ENCODE measurements around the gene TECRL.

TECRL gene, protein sequence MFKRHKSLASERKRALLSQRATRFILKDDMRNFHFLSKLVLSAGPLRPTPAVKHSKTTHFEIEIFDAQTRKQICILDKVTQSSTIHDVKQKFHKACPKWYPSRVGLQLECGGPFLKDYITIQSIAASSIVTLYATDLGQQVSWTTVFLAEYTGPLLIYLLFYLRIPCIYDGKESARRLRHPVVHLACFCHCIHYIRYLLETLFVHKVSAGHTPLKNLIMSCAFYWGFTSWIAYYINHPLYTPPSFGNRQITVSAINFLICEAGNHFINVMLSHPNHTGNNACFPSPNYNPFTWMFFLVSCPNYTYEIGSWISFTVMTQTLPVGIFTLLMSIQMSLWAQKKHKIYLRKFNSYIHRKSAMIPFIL

DNA sequence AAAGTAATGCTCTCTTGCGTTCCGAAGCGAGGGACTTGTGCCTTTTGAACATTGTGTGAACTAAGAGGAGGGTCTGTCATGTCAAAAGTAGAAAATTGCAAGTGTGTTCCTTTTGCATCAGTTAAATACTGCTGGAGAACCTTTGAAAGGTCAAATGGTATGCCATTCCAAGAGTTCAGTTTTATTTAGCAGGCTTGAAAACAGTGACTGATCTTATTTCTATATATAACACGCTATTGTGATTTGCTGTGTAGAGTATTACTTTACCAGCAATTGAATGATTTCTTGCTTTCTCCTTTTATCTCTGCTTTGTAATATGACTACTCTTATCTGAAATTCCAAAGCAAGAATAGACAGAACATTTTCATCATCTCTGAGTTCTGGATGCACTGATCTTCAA lies at the start of gene TECRL:
TECRL (minus strand) TSS at position 151 of the 400 bp plus-strand sequence; CDS start at position 52, 99 bp downstream.
- DNase-seq (ENCODE audit: low read depth, low spot score): no peak

DNA sequence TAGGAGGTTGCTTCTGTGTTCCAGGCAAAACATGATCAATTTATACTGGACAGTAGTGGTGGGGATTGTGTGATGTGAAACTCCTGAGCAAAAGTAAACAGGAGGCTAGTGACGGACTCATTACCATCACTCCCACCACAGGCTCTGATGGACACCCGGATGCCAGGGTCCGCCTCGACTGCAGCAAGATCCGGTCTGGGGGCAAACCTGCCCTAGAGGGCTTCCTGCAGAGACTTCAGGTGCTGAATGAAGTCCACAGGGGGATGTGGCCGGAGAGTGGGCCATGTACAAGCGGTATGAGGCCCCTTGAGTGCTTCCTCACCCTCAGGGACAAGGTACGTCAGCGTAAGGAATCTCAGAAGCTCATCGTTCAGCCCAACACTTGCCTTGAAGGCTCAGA lies 23.4 kb upstream of the TECRL start:
- no peak for DNase-seq (ENCODE audit: low read depth, low spot score)

DNA sequence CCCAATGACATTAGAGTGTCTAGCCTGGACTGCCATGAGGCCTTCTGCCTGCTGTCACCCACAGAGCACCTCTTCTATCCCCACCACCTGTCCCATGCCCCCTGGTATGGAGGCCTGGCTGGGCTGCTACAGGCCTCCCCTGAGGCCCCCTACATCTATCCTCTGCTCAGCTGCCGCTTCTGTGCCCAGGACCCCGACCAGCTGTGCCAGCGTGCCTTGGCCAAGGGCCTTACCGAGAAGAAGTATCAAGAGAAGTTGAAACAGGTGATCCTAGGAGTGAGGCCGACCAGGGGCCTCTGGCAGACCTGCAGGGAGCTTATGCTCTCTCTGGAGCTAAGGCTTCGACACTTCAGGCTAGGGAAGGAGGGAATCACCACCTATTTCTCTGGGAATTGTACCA lies 21.7 kb upstream of the TECRL start:
- DNase-seq (ENCODE audit: low read depth, low spot score): no peak

DNA sequence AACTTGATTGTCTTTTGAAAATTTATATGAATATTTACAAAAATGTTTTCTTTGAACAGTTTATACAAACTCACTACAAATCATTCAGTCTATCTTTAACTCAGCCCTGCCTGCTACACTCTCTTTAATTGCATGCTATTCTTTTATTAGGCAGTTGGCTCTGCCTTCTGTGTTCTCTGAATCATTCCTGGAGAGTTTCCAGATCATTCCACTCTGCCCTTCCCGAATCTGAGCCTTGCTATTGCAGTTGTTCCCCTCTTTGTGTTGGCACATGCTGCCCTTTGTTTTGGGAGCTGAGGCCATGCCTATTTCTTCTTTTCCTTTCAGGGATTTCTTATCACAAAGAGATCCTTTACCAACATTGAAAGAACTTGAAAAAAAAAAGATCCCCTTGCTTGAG lies 8.7 kb upstream of the TECRL start:
- no peak for DNase-seq (ENCODE audit: low read depth, low spot score)

DNA sequence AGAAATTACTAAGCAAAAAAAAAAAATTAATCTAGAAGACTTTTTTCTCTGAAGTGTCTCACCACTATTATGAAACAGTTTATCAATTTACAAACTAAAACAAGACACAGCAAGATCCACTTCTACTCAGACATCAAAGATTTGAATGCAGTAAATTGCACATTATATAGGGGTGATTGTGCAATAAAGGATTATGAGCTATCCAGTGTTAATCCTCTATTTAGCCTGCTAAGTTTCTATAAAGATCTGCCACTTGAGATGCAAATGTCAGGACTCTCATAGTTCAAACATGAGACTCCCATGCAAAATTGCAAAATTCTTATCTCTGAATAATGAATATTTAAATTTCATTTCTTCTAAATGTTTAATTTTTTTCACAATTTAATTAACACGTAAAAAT lies 2.2 kb downstream of the TECRL start:
- no peak for DNase-seq (ENCODE audit: low read depth, low spot score)

DNA sequence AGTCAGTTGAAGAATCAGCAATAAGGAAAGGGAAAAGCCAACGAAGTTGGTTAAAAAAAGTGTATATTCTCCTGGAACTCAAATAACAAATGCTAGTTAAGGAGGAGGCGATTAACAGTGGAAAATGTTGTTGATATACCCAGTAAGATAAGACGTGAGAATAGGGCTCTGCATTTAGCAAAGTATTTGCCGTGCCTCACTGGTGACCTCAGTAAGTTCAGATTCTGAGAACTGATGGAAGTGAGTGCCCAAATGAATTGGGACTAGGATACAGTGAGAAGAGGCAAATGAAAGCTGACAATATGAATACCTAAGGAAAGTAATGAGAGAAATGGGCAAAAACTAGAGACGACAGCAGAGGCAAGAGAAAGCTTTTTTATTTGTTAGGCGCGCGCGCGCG lies 3.5 kb downstream of the TECRL start:
- no peak for DNase-seq (ENCODE audit: low read depth, low spot score)

DNA sequence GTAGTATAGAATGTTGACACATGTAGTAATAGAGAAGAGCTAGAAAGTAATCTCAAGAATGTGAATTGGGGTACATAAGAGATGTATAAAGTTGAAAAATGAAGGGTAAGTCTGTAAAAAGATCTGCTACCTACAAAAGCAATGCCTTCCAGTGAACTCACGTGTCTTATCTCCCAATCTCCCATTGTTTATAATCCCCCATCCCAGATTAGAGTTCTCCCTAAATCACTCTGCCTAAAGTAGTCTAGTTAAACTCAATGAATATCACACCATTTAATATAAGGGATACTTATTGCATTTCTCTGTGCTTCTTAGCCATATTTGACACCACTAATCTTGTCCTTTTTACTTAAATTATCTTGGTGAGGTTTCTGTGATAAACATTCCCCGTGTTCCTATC lies 6.6 kb downstream of the TECRL start:
- no peak for DNase-seq (ENCODE audit: low read depth, low spot score)

DNA sequence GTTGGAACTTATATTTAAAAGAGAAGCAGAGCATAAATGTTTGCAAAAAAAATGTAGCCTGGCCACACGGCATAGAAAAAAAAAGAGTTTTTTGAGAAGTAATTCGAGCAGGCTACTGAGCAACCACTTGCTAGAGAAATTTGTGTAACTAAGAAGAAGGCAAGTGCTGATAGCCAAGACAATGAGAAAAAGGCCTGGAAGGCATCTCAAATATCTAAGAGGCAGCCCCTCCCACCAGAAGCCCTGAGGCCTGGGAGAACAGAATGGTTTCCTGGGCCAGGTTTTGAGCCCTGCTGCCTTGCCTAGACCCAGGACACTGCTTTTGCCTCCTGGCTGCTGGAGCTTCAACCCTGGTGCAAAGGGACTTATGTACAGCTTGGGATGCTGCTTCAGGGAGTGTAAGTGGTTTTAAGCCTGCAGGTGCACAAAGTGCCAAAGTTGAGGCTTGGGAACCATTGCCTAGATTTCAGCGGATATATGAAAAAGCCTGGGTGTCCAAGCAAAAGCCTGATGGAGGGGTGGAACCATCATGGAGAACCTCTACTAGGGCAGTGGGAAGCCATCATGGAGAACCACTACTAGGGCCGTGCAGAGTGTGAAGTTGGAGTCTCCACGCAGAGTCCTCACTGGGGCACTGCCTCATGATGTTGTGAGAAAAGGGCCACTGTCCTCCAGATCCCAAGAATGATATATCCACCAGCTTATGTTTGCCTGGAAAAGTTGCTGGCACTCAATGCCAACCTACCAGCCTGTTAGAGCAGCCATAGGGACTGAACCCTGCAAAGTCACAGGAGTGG lies 9.7 kb downstream of the TECRL start:
- no peak for DNase-seq (ENCODE audit: low read depth, low spot score)

DNA sequence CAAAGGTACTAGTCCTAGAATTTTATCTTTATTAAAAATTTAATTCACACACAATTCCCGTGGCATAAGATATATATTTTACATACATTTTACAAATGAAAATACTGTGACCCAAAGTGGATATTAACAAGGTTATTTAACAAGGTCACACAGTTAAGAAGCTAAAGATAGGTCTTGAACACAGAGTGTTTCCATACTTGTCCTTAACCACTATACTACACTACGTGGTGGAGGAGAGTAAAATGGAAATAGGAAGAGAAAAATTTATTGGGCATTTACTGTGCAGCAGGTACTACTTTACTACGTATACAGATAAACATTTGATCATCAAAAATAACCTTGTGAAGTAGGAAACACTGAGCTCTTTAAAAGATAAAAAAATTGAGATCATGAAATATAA lies 14.8 kb downstream of the TECRL start:
- no peak for DNase-seq (ENCODE audit: low read depth, low spot score)

DNA sequence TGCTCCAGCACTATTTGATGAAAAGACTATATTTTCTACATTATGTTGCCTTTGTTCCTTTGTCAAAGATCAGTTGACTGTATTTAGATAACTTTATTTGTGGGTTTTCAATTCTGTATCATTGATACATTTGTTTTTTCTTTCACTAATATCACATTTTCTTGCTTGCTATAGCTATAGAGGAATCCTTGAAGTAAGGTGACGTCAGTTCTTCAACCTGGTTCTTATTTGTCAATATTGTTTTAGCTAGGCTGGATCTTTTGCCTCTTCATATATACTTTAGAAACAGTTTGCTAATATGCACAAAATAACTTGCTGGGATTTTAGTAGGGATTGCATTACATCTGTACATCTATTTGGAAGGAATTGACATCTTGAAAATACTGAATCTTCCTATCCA lies 21.0 kb downstream of the TECRL start:
- no peak for DNase-seq (ENCODE audit: low read depth, low spot score)

DNA sequence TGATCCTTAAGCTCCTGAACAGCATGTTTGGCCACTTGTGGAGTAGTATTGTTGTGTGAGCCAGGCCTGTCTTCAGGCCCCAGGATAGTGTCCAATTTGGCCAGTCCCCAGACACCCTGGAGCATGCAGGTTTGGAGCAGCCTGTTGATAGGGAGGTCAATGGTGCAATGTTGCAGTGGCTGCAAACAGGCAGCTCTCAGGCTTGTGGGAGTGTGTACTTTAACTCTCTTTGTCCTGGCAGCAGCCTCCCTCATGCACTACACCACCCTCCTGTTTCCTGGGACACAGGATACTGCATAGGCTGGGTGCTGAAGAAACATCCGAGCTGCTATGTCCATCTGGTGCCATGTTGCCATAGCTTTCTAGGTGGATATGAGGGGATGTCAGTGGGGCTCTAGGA lies 24.0 kb downstream of the TECRL start:
- no peak for DNase-seq (ENCODE audit: low read depth, low spot score)

DNA sequence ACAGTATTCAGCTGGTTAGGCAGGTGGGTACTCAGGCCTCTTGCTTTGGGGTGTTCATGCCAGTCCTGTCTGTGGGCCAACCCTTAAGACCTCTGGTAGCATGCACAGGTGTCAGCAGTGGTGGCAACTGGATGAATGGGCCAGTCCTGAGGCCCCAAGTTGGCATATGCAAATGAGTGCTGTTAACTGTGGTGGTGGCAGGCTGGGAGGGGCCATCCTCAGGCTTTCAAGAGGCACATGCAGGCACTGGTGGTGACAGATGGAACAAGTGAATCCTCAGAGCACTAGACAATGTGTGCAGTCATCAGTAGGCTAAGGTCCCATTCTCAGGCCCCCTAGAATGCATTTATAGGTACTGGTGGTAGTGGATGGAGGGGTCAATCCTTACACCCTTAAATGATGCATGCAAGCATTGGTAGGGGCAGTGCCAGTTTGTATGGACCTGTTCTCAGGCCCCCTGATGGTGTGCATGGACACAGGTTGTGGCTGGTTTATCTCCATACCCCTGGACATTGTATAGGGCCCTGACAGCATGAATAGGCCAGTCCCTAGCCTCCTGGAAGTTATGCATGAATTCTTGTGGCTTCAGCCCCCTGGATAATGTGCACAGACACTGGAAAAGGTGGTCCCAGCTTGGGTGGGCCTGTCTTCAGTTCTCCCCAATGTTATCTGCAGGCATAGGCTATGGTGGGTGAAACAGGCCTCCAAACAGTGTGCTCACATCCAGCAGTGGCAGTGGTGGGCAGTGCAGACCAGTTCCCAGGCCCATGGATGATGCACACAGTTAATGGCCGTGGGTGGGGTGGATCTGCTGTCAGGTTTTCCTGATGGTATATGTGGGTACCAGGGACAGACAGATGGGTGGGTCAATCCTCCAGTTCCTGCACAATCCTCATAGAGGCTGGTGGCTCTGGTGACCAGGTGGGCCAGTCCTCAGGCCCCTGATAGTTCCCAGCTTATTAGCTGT lies 24.7 kb downstream of the TECRL start:
- no peak for DNase-seq (ENCODE audit: low read depth, low spot score)

DNA sequence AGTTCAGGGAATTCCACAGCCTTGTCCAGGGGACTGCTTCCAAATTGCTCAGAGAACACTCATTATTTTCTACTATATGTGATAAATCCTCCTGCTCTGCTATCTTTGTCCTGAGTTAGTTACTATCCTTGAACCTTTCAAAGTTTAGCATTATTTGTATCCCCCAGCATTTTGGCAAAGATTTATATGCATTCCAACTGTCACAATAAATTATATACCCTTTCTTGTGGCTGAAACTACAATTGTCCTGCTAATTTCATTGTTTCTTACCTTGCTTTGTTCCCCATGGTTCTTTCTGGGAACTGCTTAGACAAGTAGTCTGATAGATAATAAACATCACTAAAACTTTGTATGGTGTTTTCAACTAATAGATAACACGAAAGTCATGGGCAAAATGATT lies 40.5 kb downstream of the TECRL start:
- DNase-seq (ENCODE audit: low read depth, low spot score): no peak

DNA sequence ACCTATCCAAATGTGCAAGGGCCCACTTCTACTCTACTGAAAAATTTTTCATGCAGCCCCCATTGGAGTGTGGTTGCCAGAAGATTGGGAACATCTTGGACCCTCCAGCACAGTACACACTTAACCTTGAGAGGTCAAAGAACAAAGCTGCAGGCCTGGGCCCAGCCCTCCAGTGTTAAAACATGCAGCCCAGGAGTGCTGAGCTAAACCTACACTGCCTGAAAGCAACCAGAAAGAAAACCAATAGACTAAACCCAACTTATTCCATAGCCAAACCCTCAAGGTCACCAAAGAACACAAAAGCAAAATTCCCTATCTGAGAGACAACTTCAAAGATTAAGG lies 47.9 kb downstream of the TECRL start:
- no peak for DNase-seq (ENCODE audit: low read depth, low spot score)

DNA sequence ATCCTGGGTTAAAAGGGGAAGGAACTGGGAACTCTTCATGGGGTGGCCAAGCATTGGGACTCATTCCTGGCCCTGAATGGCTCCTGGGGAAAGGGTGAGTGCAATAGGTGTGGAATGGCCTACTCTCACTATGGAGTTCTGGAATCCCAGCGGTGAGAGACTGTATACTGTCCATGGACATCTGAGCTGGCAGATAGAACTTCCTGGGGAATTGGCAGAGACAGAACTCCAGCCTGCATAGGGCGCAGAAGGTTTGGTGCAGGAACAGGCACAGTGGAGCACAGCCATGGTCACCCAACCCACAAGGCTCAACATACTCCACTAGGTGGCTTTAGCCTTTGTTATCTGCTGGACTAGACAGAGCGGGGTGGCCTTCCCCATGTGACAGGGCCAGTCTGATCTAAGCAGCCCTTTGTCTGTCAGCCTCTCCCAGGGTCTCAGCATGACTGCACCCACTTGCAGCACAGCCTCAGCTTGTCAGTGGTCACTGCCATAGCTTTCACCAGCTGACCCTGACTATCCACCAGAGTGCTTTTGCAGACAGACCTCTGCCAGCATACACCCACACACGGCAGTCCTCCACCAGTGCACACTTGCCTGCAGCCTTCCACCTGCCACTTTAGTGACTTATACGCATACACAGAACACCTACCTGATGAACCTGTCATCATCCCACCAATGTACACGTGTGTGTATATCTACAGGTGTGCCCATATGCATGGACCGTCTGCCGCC lies 48.4 kb downstream of the TECRL start:
- DNase-seq (ENCODE audit: low read depth, low spot score): no peak

DNA sequence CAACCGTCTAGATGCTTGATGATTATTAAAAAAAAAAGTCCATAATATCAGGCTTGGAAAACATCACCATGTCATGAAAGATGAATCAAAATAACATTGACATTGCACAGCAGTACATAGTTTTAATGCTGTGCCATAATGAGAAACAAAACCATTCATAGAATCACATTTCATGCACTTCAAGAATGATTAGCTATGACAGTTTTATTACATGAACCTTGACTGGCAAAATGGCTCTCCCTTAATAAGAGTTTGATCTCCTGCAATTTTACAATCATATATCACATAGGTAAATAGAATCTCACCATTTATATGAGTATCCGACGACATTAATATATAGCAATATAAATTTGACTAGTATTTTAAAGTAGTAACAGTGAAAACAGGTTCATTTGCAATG lies 49.8 kb downstream of the TECRL start:
- no peak for DNase-seq (ENCODE audit: low read depth, low spot score)

DNA sequence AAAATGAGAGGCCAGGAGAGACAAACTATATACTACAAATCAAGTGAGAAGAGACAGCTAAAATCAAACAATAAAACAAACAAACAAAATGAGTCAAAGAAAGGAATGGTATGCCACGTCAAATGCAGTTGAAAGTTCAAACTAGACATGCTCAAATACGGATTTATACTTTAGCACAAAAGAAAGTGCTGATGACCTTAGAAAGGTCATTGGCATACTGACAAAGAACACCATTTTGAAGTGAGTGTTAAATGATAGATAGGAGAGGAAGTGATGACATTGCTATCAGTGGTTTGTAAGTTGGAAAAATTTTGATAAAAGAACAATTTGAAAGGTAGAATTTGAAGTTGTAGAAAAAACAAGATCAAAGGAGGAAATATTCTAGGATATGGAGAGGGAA lies 55.3 kb downstream of the TECRL start:
- no peak for DNase-seq (ENCODE audit: low read depth, low spot score)

DNA sequence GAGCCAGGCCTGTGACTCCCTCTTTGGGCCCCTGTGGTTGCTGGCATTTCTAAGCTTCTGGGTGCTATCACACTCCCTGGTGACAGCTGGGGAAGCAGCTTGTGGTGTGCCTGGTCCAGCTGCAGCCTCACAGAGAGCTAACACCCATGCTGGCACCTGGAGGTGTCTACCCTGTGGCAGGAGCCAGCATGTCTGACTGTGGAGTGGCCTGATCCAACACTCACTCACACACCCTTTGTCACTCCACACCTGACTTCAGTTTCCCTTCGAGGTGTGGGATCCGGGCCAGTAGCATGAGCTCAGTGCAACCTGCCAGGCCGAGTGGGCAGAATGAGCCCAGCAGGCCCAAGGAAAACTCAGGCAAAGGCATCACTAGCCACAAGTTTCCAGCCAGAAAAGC lies 67.5 kb downstream of the TECRL start:
- no peak for DNase-seq (ENCODE audit: low read depth, low spot score)

DNA sequence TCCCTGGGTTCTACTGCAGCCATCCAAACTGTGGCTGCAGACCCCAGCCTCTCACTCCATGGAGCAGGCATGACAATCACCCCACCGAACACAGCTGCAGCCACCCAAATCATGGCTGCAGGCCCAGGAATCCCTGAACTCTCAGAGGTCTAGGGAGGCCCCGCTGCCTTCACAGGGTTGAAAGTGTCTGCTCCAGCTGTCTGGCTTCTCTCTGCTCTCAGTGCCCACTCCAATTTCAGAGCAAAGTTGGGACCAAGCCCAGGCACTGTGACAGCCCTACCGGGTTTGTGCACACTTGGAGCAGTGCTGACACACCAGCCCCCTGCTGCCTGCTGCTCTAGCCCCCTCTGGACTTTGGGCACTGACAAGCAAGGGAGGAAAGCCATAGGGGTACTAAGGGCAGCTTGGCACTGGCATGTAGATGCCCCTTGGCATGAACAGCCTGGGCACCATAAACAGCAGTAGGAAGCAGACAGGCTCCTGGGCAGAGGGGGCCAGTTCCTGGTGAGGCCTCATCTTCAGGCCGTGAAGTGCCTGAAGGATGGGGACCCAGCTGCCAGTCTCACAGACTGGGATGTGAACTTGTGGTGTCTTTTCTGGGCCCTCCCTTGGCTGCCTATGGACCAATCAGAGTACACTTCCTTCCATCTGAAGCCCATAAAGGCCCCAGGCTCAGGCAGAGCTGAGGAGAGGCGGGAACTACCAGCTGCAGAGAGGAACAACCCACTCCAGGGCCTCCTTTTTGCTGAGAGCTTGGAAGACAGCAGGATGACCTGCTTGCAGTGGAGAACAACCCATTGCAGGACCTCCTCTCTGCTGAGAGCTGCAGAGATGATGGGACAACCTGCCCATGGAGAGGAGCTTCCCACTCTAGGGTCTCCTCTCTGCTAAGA lies 68.8 kb downstream of the TECRL start:
- no peak for DNase-seq (ENCODE audit: low read depth, low spot score)

DNA sequence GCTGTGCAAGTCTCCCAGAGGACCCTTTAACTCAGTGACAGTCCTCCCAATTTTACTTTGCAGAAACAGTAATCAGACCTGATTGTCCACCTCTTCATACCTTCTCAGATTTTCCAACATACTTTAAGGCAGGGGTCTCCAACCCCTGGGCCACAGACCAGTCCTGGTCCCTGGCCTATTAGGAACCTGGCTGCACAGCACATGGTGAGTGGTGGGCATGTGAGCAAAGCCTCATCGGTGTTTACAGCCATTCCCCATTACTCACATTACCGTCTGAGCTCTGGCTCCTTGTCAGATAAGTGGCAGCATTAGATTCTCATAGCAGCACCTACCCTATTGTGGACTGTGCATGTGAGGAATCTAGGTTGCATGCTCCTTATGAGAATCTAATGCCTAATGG lies 74.3 kb downstream of the TECRL start:
- DNase-seq (ENCODE audit: low read depth, low spot score): no peak
